Nephron (organoid): ENCODE measurements around the gene TRUB1.

Experiments
- H3K27ac Mint-ChIP-seq, 3 experiments: 2 replicates each; pipeline ENCODE4 v1.8.0; 2020; ENCODE audit warnings: mixed read lengths in 3 of 3, mild to moderate bottlenecking in 2 of 3, moderate library complexity in 1 of 3
- H3K27me3 Mint-ChIP-seq: 2 replicates; pipeline ENCODE4 v1.8.0; 2021; ENCODE audit warnings: low read depth, mild to moderate bottlenecking, moderate library complexity, mixed read lengths
- H3K36me3 Mint-ChIP-seq: 2 replicates; pipeline ENCODE4 v1.8.0; 2020; ENCODE audit warnings: low read depth, mixed read lengths
- H3K4me1 Mint-ChIP-seq: 2 replicates; pipeline ENCODE4 v1.8.0; 2020; ENCODE audit warnings: mixed read lengths
- H3K4me3 Mint-ChIP-seq, 3 experiments: 2 replicates each; pipeline ENCODE4 v1.8.0; 2020; ENCODE audit warnings: mild to moderate bottlenecking in 3 of 3, mixed read lengths in 3 of 3, moderate library complexity in 2 of 3
- H3K9me3 Mint-ChIP-seq: 2 replicates; pipeline ENCODE4 v1.8.0; 2020; ENCODE audit warnings: mixed read lengths
- TF ChIP-seq, protein P1 (sequence below), 3 experiments: fragments of 200-600 bp; sonication (generic); IDR thresholded peaks; one replicate each; pipeline ENCODE4 v1.5.0; 2021; ENCODE audit warnings: antibody characterized with exemption in 3 of 3; ENCODE audit not compliant: unreplicated experiment in 3 of 3

The TRUB1 gene

GRCh38 chr10:114957122-114957521 lies 19.1 kb downstream of the TRUB1 start:
- Mint-ChIP-seq H3K27ac (no peak overlapping the region), H3K27me3 (no peaks in the 10 kb centered on the region), H3K4me3 (no peak overlapping the region), H3K9me3 (no peaks in the 10 kb centered on the region), H3K4me1 (peaks cover 12% of the 10 kb centered on the region), H3K36me3 (peaks cover 51% of the 10 kb centered on the region)
- TF ChIP-seq, protein P1, sequence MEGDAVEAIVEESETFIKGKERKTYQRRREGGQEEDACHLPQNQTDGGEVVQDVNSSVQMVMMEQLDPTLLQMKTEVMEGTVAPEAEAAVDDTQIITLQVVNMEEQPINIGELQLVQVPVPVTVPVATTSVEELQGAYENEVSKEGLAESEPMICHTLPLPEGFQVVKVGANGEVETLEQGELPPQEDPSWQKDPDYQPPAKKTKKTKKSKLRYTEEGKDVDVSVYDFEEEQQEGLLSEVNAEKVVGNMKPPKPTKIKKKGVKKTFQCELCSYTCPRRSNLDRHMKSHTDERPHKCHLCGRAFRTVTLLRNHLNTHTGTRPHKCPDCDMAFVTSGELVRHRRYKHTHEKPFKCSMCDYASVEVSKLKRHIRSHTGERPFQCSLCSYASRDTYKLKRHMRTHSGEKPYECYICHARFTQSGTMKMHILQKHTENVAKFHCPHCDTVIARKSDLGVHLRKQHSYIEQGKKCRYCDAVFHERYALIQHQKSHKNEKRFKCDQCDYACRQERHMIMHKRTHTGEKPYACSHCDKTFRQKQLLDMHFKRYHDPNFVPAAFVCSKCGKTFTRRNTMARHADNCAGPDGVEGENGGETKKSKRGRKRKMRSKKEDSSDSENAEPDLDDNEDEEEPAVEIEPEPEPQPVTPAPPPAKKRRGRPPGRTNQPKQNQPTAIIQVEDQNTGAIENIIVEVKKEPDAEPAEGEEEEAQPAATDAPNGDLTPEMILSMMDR (IDR thresholded peaks at IDR 0.05; ENCODE audit: unreplicated experiment in 3 of 3): no peak

- Mint-ChIP-seq H3K4me3 (no peak overlapping the region), H3K27me3 (no peaks in the 10 kb centered on the region), H3K9me3 (peaks cover 4% of the 10 kb centered on the region), H3K27ac (no peak overlapping the region), H3K36me3 (peaks cover 51% of the 10 kb centered on the region), H3K4me1 (peaks cover 15% of the 10 kb centered on the region)
- TF ChIP-seq, protein P1 (IDR thresholded peaks at IDR 0.05; ENCODE audit: unreplicated experiment in 3 of 3): no peak
Measured at GRCh38 chr10:114957673-114958072, 19.7 kb downstream of the TRUB1 start.

GRCh38 chr10:114962441-114962840 lies 24.4 kb downstream of the TRUB1 start:
- no peaks in the 10 kb centered on the region for H3K27me3 Mint-ChIP-seq
- H3K36me3 Mint-ChIP-seq: peaks cover 69% of the 10 kb centered on the region
- H3K9me3 Mint-ChIP-seq: peaks cover 17% of the 10 kb centered on the region
- peaks cover 6% of the 10 kb centered on the region for H3K4me1 Mint-ChIP-seq
- no peak overlapping the region for H3K4me3 Mint-ChIP-seq
- H3K27ac Mint-ChIP-seq: no peak overlapping the region
- TF ChIP-seq, protein P1 (IDR thresholded peaks at IDR 0.05; ENCODE audit: unreplicated experiment in 3 of 3): no peak

GRCh38 chr10:114963908-114964307 lies 25.9 kb downstream of the TRUB1 start:
- Mint-ChIP-seq H3K36me3 (peaks cover 67% of the 10 kb centered on the region), H3K9me3 (peaks cover 17% of the 10 kb centered on the region), H3K4me1 (peaks cover 4% of the 10 kb centered on the region), H3K4me3 (no peak overlapping the region), H3K27ac (no peak overlapping the region), H3K27me3 (no peaks in the 10 kb centered on the region)
- TF ChIP-seq, protein P1 (IDR thresholded peaks at IDR 0.05; ENCODE audit: unreplicated experiment in 3 of 3): no peak

- TF ChIP-seq, protein P1 (IDR thresholded peaks at IDR 0.05; ENCODE audit: unreplicated experiment in 3 of 3): no peak
- Mint-ChIP-seq H3K36me3 (peaks cover 47% of the 10 kb centered on the region), H3K9me3 (peaks cover 17% of the 10 kb centered on the region), H3K27ac (peak overlapping the region in 1 of 3 experiments; percentile 17), H3K4me1 (peaks cover 4% of the 10 kb centered on the region), H3K4me3 (no peak overlapping the region), H3K27me3 (no peaks in the 10 kb centered on the region)
Measured at GRCh38 chr10:114967071-114967470, 29.1 kb downstream of the TRUB1 start.

GRCh38 chr10:114970515-114970914 lies 32.5 kb downstream of the TRUB1 start:
- peaks cover 22% of the 10 kb centered on the region for H3K4me1 Mint-ChIP-seq
- TF ChIP-seq, protein P1 (IDR thresholded peaks at IDR 0.05; ENCODE audit: unreplicated experiment in 3 of 3): no peak
- H3K36me3 Mint-ChIP-seq: peaks cover 32% of the 10 kb centered on the region
- H3K27me3 Mint-ChIP-seq: no peaks in the 10 kb centered on the region
- H3K4me3 Mint-ChIP-seq: no peak overlapping the region
- H3K9me3 Mint-ChIP-seq: no peaks in the 10 kb centered on the region
- peak overlapping the region in 2 of 3 experiments; percentile 49 to 57 for H3K27ac Mint-ChIP-seq
